ENCODE results near the gene ITGA1. TPM values are rescaled to one million over a fixed set of nuclear protein-coding genes. Genes with fewer than 3 reads are reported as not detected.

Gene ITGA1
- total RNA-seq, 1 experiment from 2014 or later = 20.2 TPM

DNA sequence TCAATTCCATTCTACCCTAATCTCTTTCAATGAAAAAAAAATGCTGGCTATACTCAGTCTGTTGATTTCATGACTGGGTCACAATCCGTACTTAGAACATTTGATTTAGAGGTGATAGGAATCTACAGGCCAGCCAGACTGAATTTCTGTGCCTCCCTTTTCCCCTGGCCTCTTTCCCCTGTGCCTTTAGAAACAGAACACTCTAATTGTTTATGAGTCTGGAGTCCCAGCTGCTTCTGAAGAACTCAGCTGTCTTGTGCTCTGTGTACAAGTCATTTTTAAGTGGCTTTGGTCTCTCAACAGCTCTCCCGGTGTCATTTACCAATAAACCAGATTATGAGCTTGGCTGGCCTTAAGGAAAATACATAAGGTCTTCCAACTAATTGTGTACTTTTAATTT is 107.4 kb downstream of the ITGA1 start:
- intact Hi-C loops (cut with micrococcal nuclease; ENCODE audit: unreplicated experiment) = no loop called here
- peaks cover 18% of the 10 kb centered on the region for H3K4me1 Mint-ChIP-seq (ENCODE audit: low read depth, unreplicated experiment)
- TF ChIP-seq, protein P1, sequence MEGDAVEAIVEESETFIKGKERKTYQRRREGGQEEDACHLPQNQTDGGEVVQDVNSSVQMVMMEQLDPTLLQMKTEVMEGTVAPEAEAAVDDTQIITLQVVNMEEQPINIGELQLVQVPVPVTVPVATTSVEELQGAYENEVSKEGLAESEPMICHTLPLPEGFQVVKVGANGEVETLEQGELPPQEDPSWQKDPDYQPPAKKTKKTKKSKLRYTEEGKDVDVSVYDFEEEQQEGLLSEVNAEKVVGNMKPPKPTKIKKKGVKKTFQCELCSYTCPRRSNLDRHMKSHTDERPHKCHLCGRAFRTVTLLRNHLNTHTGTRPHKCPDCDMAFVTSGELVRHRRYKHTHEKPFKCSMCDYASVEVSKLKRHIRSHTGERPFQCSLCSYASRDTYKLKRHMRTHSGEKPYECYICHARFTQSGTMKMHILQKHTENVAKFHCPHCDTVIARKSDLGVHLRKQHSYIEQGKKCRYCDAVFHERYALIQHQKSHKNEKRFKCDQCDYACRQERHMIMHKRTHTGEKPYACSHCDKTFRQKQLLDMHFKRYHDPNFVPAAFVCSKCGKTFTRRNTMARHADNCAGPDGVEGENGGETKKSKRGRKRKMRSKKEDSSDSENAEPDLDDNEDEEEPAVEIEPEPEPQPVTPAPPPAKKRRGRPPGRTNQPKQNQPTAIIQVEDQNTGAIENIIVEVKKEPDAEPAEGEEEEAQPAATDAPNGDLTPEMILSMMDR (IDR thresholded peaks at IDR 0.05; ENCODE audit: unreplicated experiment) = no peak

DNA sequence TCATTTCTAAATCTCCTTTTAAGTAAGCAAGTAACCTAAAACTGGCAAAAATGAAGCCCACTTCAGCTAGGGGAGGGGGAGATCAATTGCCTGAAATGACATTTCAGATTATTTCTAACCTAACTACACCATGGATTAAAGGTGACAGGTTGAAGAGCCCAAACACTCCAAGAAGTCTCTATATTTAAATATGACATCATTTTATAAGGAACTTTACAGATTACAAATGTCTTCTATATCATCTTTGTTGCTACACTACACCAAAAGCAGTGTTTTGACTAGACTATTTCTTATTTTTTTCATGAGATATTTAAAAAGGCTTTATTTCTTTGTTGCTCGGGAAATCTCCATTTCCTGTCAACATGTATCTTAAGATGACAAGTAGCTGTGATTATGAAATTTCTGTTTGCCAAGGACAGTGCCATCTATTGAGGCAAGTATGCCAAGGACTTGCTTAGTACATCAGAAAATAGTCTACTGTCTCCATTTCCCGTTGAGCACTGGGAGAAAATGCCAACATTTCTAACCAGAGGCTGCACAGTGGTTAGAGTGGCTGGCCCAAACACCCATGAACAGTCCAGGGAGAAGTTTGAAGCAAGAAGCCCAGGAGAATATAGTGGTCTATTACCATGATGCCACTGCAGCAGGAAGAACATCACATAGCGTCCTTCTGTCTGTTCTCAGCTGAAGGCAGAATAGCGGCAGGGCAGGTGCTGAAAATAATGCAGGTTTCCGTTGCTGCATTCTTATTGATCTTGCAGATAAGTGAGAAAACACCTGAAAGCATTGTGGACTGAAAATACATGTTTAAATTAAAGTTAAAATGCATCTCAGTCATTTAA is 108.1 kb downstream of the ITGA1 start:
- DNase-seq = no peak
- Mint-ChIP-seq H3K4me1 (ENCODE audit: low read depth, unreplicated experiment) (peaks cover 18% of the 10 kb centered on the region), H3K4me3 (ENCODE audit: low read depth, unreplicated experiment) (no peak overlapping the region), H3K27ac (ENCODE audit: unreplicated experiment) (no peak overlapping the region), H3K9me3 (ENCODE audit: low read depth, unreplicated experiment) (no peaks in the 10 kb centered on the region), H3K36me3 (ENCODE audit: insufficient read depth, unreplicated experiment) (no peaks in the 10 kb centered on the region), H3K27me3 (ENCODE audit: unreplicated experiment) (no peaks in the 10 kb centered on the region)
- BruUV-seq (replicated peaks) = no TSS peak
- TF ChIP-seq, protein P1 (IDR thresholded peaks at IDR 0.05; ENCODE audit: unreplicated experiment) = no peak
- intact Hi-C loops (cut with micrococcal nuclease; ENCODE audit: unreplicated experiment) = no loop called here
- CTCF ChIA-PET = no interaction called here

More for the DNA sequence above, 107.4 kb downstream of the ITGA1 start:
- DNase-seq = no peak
- H3K4me3 Mint-ChIP-seq (ENCODE audit: low read depth, unreplicated experiment) = no peak overlapping the region
- CTCF ChIA-PET = no interaction called here
- no peaks in the 10 kb centered on the region for H3K27me3 Mint-ChIP-seq (ENCODE audit: unreplicated experiment)
- no peak overlapping the region for H3K27ac Mint-ChIP-seq (ENCODE audit: unreplicated experiment)
- no peaks in the 10 kb centered on the region for H3K36me3 Mint-ChIP-seq (ENCODE audit: insufficient read depth, unreplicated experiment)
- BruUV-seq (replicated peaks) = no TSS peak
- no peaks in the 10 kb centered on the region for H3K9me3 Mint-ChIP-seq (ENCODE audit: low read depth, unreplicated experiment)

DNA sequence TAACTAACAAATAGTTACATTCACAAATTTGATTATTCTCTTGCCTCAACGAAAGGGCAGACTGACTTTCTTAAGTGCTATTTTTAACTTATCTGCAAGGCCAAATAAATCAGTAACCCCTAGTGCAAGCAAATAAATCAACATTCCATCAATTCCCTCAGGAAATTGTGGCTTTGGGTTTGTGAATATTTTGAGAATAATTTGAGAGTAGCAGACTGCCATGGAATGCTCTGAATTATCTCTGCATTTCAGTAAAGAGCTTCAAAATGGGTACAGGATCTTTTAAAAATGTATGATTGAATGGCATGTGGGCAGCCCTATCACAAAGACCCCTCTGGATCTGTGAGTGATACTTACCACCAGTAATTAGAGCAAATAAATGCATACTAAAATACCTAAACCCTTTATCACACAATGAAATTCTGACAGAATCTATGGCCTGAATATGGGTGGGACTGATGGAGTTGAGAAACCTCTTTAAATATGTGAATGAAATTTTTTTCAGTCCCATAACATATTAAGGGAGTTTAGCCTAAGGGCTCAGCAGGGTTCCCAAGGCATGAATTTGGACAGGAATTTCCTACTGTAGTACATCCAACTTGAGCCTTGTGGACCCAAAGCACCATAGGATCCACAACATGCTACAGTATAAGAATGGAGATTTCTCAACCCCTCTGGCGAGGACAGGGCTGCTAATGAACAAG is 109.0 kb downstream of the ITGA1 start:
- H3K4me3 Mint-ChIP-seq (ENCODE audit: low read depth, unreplicated experiment) = no peak overlapping the region
- H3K27ac Mint-ChIP-seq (ENCODE audit: unreplicated experiment) = no peak overlapping the region
- no peak for DNase-seq
- intact Hi-C loops (cut with micrococcal nuclease; ENCODE audit: unreplicated experiment) = no loop called here
- CTCF ChIA-PET = no interaction called here
- no peaks in the 10 kb centered on the region for H3K36me3 Mint-ChIP-seq (ENCODE audit: insufficient read depth, unreplicated experiment)
- no peaks in the 10 kb centered on the region for H3K27me3 Mint-ChIP-seq (ENCODE audit: unreplicated experiment)
- H3K9me3 Mint-ChIP-seq (ENCODE audit: low read depth, unreplicated experiment) = no peaks in the 10 kb centered on the region
- H3K4me1 Mint-ChIP-seq (ENCODE audit: low read depth, unreplicated experiment) = peaks cover 17% of the 10 kb centered on the region
- TF ChIP-seq, protein P1 (IDR thresholded peaks at IDR 0.05; ENCODE audit: unreplicated experiment) = no peak
- no TSS peak for BruUV-seq (replicated peaks)

DNA sequence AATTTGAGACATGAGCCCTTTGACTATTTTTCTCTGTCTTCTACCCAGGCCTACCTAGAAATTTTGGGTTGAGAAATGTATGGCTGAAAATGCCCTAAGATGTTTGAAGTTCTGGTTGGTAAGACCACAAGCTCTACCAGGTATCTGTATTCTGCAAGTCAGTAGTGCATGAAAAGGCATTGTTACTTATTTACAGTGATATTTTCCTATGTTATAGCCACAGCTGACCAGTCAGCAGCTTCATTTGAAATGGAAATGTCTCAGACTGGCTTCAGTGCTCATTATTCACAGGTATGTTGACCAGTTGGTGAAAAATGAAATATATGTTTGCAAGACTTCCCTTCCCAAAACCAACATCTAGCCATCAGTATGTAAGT is 109.5 kb downstream of the ITGA1 start:
- intact Hi-C loops (cut with micrococcal nuclease; ENCODE audit: unreplicated experiment) = no loop called here
- DNase-seq = no peak
- Mint-ChIP-seq H3K27ac (ENCODE audit: unreplicated experiment) (no peak overlapping the region), H3K9me3 (ENCODE audit: low read depth, unreplicated experiment) (no peaks in the 10 kb centered on the region), H3K36me3 (ENCODE audit: insufficient read depth, unreplicated experiment) (no peaks in the 10 kb centered on the region), H3K4me3 (ENCODE audit: low read depth, unreplicated experiment) (no peak overlapping the region), H3K4me1 (ENCODE audit: low read depth, unreplicated experiment) (peaks cover 11% of the 10 kb centered on the region), H3K27me3 (ENCODE audit: unreplicated experiment) (no peaks in the 10 kb centered on the region)
- no TSS peak for BruUV-seq (replicated peaks)
- TF ChIP-seq, protein P1 (IDR thresholded peaks at IDR 0.05; ENCODE audit: unreplicated experiment) = no peak
- CTCF ChIA-PET = interaction anchor here (0.6 kb wide), 1 partner anchor 12 kb away, joined by 3 read pairs; no protein-coding TSS in a partner anchor

All from Calu3 (cell line).